ENCODE data around the gene GPATCH2L.

DNA sequence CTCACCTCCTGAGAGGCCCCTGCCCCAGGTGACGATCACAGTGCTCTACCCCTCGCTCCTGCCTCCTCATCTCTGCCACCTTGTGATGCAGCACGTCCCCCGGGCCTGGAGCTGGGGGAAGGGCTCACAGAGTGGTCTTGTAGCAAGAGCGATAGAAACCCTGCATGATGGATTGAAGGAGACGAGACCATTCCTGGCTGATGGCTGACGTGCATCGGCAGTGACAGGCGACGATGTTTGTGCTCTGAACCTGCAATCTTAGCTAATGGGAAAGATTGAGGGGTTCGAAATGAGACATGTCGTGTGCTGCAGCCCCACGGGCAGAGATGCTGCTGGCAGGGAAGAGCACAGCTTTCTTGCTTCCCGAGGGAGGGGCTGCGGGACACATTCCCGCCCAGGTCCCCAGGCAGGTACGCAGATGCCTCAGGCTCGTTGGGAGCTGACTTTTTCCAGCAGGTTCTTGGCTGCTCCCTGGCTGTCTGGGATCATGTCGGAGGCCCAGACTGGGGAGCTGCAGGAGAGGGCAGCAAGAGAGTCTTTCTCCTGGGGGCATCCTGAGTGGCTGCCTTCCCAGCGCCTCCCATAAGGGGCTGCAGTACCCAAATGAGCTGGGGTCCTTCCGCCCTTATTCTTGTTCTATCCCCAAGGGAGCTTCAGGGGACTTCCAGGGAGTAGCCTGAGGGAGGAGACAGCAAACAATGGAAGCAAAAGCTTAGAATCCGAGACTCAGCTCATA, 38.7 kb upstream of the GPATCH2L start:
- TF ChIP-seq, protein P1, sequence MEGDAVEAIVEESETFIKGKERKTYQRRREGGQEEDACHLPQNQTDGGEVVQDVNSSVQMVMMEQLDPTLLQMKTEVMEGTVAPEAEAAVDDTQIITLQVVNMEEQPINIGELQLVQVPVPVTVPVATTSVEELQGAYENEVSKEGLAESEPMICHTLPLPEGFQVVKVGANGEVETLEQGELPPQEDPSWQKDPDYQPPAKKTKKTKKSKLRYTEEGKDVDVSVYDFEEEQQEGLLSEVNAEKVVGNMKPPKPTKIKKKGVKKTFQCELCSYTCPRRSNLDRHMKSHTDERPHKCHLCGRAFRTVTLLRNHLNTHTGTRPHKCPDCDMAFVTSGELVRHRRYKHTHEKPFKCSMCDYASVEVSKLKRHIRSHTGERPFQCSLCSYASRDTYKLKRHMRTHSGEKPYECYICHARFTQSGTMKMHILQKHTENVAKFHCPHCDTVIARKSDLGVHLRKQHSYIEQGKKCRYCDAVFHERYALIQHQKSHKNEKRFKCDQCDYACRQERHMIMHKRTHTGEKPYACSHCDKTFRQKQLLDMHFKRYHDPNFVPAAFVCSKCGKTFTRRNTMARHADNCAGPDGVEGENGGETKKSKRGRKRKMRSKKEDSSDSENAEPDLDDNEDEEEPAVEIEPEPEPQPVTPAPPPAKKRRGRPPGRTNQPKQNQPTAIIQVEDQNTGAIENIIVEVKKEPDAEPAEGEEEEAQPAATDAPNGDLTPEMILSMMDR (conservative IDR thresholded peaks at IDR 0.05 in 1 of 2, IDR thresholded peaks at IDR 0.05 in 1 of 2; ENCODE audit: extremely low read depth in 1 of 2, insufficient read depth in 1 of 2, low read depth in 1 of 2, low read length in 2 of 2) = no peak
- no peak for TF ChIP-seq EZH2 (IDR thresholded peaks at IDR 0.05; ENCODE audit: borderline replicate concordance, low read length)
